Myocyte (in vitro differentiated cells): Measurements from ENCODE around the gene FKRP. TPM values are rescaled to one million over a fixed set of nuclear protein-coding genes. Genes with fewer than 3 reads are reported as not detected.
A peak's percentile ranks its signal among the peaks of the same experiment; 100 is the strongest.

Source experiments
- DNase-seq: peaks from one replicate; pipeline ENCODE4 v3.0.0-alpha.2; 2012; ENCODE audit warnings: low read depth
- total RNA-seq: library from RNA; depleted of rRNA; stranded (reverse); fragments of >200 nt; gene quantifications from 2 replicates; pipeline ENCODE4 v1.2.3, GENCODE V29; 2014

FKRP gene
- total RNA-seq, 1 donor from 2014 or later = 24.8 TPM

DNA sequence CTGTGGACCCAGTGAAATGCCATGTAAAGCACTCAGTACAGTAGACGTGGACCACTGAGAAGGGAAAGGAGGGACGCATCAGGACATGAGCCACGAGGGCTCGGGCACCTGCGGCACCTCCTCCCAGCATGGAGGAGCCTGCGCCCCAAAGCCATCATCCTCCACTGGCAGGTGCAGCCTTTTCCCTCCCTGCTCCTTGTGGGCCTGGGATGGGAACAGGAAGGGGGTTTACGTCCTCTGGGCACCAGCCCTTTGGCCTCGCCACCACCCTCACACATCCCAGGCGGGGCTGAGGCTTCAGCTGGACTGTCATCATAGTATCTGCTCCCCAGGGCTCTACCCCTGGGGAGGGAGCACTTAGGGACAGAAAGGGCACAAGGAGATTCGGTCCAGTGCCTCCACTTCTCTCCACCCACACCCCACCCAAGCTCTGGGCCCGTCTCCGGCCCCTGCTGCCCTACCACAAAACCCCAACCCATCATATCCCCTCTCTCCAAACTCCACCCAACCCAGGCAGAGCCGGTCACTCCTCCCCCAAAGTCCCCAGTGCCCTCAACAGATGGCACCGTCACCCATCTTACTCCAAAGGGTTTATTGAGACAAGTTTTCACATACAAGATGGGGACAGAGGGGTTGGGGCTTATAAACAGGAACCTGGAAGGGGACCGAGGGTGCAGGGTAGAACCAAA is 26.8 kb upstream of the FKRP start:
- DNase-seq = no peak

DNA sequence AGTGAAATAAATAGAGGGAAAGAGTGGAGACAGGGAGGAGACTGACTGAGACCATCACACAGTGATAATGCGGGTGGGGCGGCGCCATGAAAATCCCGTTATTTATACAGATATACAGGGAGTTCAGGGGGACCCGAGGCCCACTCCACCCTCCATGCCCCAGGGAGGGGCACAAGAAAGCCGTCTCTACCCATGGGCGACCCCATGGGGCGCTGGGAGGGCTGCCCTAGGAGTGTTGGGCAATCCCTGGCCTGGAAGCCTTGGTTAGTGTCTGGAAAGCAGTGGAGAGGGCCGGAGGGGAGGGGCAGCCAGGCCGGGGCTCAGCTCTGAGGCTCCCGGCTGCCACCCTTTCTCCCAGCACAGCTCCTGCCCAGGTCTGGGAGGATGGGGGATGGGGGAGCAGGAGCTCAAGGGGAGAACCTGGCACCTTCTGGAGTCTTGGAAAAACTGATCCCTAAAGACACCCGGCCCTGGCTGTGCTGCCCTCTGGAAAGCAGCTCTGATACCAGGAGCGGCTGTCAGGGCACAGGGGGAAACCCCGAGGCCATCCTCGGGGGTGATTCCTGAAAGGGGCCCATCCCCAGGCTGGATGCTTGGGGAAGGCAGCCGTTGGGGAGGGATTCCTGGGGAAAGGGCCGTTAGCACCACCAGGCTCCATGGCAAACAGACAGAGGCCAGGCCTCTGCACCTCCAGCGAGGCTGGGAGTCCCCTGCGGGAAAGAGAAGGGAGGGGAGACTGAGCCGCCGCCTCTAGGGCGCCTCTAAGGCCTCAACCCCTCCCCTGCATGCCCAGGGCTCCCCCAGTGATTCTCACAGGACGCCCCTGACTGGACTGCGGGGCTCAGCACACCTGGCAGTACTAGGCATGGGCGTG is 26.0 kb upstream of the FKRP start:
- no peak for DNase-seq

GRCh38 chr19:46720503-46721239 is 25.2 kb upstream of the FKRP start:
- no peak for DNase-seq

GRCh38 chr19:46721269-46722003 is 24.4 kb upstream of the FKRP start:
- no peak for DNase-seq

DNA sequence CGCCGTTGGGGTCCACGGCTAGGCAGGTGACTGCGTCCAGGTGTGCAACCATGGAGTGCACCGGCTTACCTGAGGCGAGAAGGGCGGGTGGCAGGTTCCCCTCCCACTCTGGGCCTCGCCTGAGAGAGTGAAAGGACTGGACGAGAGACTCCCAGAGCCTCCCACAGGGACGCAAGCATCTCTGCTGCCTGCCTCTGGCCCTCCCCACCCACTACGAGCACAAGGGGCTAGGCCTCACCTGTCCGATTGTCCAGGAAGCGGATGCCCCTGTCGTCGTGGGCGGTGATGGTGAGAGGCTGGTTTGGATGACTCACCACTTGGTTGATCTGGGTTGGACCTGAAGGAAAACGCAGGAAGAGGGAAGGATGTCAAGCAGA is 23.9 kb upstream of the FKRP start:
- DNase-seq = no peak

- DNase-seq = no peak
These were observed 23.3 kb upstream of the FKRP start for GRCh38 chr19:46722421-46723022.

DNA sequence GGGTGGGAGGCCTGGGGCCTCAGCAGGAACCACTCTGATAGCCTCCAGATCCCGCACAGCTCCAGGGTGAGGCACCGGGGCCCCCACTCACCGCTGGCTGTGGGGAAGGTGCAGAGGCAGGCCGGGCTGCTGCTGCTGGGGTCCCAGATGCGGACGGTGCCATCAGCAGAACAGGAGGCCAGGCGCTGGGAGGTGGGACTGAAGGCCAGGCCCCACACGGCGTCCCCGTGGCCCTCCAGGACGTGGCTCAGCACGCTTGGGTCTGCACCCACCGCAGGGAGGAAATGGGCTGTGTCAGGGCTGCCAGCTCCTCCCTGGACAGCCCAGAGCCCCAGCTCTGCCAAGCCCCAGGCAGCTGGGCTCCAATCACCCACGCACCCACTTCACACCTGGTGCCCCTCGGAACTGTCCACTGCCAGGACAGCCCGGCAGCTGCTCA is 22.8 kb upstream of the FKRP start:
- peak; percentile 57 for DNase-seq

- no peak for DNase-seq
These were observed 22.4 kb upstream of the FKRP start for GRCh38 chr19:46723471-46723870.

GRCh38 chr19:46724468-46724867 is 21.4 kb upstream of the FKRP start:
- DNase-seq = no peak

- DNase-seq = no peak
These were observed 20.6 kb upstream of the FKRP start for GRCh38 chr19:46725036-46725820.

- DNase-seq = no peak
These were observed 19.9 kb upstream of the FKRP start for GRCh38 chr19:46725859-46726393.

DNA sequence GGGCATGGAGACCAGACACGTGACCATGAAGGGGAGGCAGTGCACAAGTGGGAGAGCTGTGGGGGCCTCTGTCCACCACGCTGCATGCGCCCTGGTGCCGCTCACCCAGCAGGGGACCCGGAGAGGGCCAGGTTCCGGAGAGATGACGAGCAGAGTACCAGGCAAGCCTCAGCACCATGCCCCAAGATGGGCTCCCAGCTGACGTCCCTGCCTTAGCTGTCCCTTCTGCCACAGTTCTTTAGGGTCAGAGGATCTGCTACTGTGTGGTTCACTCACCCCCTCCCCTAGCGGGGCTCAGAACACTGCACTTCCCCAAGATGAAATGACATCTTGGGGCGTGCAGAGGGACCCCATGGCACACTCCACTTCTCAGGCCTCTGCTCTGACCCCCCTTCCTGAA is 19.3 kb upstream of the FKRP start:
- DNase-seq = no peak

DNA sequence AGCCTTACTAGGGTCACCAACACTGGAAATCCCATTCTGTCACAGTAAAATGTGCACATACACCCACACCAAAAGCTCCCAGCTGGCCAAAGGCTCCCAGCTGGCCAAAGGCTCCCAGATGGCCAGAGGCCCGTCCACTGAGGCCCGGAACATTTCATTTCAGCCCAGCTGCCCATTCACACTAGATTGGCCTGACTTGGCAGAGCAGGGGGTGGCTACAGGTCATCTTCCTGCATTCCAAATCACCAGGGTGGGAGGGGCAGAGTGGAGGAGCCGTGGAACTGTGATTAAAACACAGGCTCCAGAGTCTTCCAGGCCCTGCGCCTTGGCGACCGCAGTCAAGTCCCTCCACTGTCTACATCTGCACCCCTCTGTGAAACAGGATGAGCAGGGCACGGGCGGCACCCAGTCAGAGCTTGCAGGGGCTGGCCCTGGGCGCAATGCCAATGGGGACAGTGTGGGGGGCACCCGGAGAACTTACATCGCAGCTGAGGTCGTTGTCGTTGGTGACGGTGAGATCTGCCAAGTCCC is 18.8 kb upstream of the FKRP start:
- peak; percentile 27 for DNase-seq

DNA sequence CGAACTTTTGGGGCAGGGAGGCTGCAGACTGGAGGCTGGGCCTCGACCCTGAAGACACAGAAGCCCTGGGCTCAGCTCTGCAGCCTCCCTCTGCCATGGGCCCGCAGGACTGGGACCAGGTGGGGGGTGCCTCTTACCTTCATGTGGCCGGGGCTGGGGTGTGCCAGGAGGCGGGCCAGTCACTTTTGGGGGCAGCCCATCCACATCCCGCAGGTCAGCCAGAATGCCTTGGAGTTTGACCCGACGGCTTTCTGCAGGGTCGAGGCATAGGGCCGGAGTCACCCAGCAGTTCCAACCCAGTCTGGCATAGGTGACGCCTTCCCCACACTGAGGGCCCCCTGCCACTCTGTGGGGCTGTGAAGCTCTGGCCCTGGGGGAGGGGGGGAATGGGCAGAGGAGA is 18.1 kb upstream of the FKRP start:
- DNase-seq = no peak

DNA sequence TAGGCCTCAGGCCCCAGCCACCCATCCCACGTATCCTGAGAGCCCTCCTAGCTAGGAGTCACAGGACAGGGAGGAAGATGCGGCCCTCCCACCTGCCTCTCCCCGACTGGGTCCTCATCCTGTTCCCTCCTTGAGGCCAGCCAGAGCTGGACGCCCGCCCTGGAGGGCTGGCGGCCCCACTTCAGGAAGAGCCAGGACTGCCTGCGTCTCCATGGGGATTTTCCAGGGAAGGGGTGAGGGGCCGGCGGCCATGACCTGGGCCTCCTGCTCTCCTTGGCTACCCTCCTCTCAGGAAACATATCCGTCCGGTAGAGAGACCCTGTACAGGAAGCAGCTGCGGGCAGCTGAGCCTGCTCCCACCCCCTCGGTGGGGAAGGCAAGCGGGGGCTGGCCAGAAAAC is 17.6 kb upstream of the FKRP start:
- DNase-seq = no peak

DNA sequence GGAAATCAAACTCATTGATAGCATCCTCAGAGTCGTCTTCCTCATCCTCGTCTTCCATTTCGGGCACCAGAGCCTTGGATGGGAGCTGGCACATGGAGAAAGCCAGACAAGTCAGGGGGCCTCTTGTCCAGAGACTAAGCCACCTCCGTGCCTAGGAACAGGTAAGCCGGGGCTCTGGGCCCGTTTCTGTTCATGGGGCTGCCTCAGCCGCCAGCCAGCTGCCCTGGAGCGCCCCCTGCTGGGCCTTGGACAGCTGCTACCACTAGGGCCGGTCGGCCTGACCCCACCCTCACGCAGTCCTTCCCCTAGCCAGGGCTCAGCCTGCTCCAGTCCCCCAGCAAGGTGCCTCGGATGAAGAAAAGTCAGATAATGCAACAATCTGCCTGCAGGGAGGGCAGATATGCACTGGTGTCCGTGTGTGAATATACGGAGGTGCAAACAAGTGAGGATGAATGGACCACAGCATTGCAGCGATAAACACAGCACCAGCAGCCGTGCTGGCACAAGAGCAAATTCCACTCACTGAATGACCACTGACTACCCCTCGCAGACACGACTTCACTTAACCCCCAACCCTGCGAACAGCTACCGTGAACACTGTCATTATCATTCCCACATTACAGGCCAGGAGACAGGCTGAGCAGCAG is 17.0 kb upstream of the FKRP start:
- DNase-seq = peak; percentile 51

GRCh38 chr19:46729696-46730095 is 16.2 kb upstream of the FKRP start:
- DNase-seq = no peak

- DNase-seq = no peak
These were observed 15.7 kb upstream of the FKRP start for GRCh38 chr19:46730187-46730586.

- DNase-seq = no peak
These were observed 15.3 kb upstream of the FKRP start for GRCh38 chr19:46730595-46730994.
